DLD1 (cell line): Measurements from ENCODE around the gene KCNS1.
"Not testable (repeated sequence)": the region's sequence is repeated elsewhere in the genome, so short reads cannot be mapped to it uniquely, and the experiment has no call there.

ENCODE experiments used
- in situ Hi-C: cut with HindIII; loops from 2 replicates; pipeline ENCODE4 v1.10.0; 2017; ENCODE audit warnings: low sequenced_read_pairs

Gene KCNS1

GRCh38 chr20:45083127-45083526 is 17.8 kb downstream of the KCNS1 start:
- in situ Hi-C loops = no loop called here

- in situ Hi-C loops = no loop called here
Measured at GRCh38 chr20:45082468-45082867, 18.5 kb downstream of the KCNS1 start.

- in situ Hi-C loops = no loop called here
Measured at GRCh38 chr20:45080867-45081624, 19.9 kb downstream of the KCNS1 start.

GRCh38 chr20:45077559-45077958 is 23.4 kb downstream of the KCNS1 start:
- in situ Hi-C loops = no loop called here

DNA sequence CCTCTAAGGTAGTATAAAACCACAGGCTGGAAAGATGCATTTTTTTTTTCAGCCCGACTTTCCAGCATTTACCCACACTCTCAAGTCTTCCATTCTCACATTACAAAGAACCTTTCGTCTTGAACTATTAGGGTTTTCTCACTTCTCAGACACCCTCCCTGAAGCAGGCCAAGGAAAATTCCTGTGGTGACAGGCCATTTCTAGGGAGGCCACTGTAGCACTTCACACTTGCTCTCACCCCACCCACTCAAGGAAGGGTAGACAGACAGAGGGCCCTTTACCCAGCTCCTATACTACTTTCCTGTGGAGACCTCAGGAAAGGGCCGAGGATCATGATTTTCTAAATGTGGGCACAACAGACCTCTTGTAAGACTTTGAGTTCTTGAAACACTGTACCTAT is 27.7 kb downstream of the KCNS1 start:
- in situ Hi-C loops = no loop called here

GRCh38 chr20:45072066-45072465 is 28.9 kb downstream of the KCNS1 start:
- in situ Hi-C loops = no loop called here

- in situ Hi-C loops = no loop called here
Measured at GRCh38 chr20:45070932-45071632, 29.8 kb downstream of the KCNS1 start.

DNA sequence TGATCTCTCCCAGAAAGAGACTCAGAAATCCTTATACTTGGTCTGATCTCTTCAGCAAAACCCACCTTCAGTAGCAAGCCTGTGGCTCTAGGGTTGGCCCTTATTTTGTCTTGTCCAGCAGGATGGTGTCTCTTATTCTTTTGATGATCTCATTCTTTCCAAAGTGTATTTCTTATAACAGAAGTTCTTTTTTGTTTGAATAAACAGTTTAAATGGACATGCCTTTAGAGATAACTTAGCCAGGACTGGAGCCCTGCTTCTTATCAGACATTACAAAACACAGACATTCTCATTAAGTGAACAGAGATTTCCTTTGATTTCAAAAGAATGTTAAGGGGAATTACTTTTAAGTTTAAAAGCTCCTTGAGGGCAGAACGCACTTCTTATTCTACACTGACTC is 31.7 kb downstream of the KCNS1 start:
- in situ Hi-C loops = no loop called here

DNA sequence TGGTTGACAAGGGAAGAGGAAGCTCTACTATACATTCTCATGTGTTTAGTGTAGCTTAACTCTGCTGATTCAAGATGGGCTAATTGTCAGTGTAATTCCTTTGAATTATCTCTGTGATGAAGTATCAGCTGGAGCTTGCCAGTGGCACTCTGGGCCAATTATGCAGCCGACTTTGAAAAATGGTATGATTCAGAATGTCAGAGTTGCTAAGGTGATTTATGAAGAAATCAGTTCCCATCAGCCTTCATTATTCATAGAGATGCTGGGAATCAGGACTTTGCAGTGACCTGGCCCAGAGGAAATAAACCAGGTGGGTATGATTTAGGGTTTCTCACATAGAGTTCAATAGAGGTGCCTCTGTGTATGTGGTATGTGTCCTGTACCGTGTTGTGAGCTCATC is 33.4 kb downstream of the KCNS1 start:
- in situ Hi-C loops = no loop called here

- in situ Hi-C loops = no loop called here
Measured at GRCh38 chr20:45067087-45067486, 33.8 kb downstream of the KCNS1 start.

DNA sequence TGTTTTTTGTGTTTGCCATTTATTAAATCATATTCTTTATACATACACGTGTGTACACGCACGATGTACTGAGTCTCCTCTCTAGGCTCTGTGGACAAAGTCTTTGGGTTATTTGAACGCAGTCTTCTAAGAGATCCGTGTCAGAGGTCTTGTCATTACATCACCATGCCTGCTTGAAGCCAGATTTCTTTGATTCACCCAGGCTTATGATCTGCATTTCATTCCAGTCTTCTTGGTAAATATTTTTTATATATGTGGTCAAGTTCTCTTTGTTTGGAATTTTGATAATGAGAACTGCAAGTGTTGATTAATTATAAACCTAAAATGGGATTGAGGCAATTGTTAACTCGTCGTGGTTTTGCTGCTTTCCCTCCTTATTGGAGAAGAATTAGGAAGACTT is 34.6 kb downstream of the KCNS1 start:
- in situ Hi-C loops = no loop called here

GRCh38 chr20:45064812-45065211 is 36.1 kb downstream of the KCNS1 start:
- in situ Hi-C loops = no loop called here

GRCh38 chr20:45063107-45063506 is 37.8 kb downstream of the KCNS1 start:
- in situ Hi-C loops = not testable (repeated sequence)

GRCh38 chr20:45061244-45061643 is 39.7 kb downstream of the KCNS1 start:
- in situ Hi-C loops = no loop called here

- in situ Hi-C loops = no loop called here
Measured at GRCh38 chr20:45060294-45060693, 40.6 kb downstream of the KCNS1 start.

DNA sequence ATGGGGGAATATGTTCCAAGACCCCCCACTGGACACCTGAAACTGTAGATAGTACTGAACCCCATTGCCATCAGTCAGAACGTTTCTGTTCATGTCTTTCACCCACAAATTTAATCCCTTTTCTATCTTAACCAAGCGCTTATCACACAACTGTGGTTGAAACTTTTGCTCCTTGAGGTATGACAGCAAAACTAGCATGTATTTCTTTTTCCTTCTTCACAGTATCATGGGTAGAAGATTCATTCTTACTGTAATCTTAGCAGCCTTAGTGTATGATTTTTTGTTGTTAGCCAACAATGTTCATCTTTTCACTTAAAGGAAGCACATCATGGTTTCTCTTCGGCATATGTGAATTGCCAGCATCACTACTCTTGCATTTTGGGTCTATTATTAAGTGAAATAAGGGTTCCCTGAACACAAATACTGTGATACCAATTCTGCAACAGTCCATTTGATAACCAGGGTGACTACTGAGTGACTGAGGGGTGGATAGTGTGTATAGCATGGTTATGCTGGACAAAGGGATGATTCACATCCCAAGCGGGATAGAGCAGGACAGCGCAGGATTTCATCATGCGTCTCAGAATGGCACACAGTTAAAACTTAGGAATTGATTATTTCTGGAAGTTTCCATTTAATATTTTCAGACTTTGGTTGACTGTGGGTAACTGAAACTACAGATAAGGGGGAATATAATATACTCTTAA is 41.8 kb downstream of the KCNS1 start:
- in situ Hi-C loops = no loop called here

GRCh38 chr20:45058168-45058850 is 42.6 kb downstream of the KCNS1 start:
- in situ Hi-C loops = no loop called here

- in situ Hi-C loops = no loop called here
Measured at GRCh38 chr20:45056473-45057173, 44.3 kb downstream of the KCNS1 start.

GRCh38 chr20:45055056-45055455 is 45.9 kb downstream of the KCNS1 start:
- in situ Hi-C loops = no loop called here

DNA sequence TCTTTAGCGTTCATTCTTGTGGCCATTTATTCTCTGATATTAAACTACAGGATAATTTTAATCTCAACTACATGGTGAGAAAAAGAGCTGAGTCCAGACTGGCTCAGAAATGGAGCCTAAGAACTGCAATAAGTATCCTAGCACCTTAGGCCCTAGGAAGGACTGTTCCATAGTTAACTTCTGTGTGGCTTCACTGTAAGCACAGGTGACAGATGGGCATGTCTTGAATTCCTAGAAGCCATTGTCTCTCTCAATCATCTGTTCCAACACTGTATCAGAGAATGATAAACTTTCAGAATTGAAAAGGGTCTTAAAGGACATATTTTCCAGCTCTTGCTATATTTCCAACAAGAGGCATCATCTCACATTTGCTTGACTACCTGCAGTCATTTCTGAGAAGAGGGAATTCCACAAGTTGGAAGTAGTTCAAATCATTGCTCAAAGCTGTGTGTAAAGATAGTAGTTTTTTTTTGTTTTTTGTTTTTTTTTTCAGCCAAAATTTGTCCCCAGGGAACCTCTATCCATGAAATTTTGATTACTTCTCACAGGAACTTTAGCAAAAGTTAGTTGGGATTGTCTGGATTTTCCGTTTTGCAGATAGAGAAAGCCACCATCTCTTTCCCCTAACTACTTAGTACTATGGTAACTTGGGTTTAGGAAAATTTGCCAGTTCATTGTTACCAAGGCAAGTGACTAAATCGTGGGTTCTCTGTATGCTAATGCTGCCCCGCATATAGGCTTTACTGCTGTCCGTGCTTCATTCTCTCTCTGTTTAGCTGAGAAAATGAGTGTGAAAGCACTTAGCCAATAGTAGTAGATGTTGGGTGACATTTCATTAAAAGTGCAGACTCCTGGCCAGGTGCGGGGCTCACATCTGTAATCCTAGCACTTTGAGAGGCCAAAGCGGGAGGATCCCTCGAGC is 47.2 kb downstream of the KCNS1 start:
- in situ Hi-C loops = no loop called here
